Measurements from ENCODE around the gene TLE4.
A peak's percentile ranks its signal among the peaks of the same experiment; 100 is the strongest.
"Not testable (repeated sequence)": the region's sequence is repeated elsewhere in the genome, so short reads cannot be mapped to it uniquely, and the experiment has no call there.

Gene TLE4

DNA sequence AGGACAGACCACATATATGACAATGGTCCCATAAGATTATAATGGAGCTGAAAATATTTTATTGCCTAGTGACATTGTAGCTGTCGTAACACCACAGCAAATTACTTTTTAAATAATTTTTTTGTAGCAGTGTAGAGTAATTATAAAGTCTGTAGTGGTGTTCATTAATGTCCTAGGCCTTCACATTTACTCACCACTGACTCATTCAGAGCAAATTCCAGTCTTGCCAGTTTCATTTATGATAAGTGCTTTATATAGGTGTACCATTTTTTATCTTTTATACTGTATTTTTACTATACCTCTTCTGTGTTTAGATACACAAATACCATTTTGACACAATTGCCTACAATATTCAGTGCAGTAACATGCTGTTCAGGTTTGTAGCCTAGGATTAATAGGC is 67.6 kb downstream of the TLE4 start:
- no peak for DNase-seq

- DNase-seq, result not testable (repeated sequence)
Measured at GRCh38 chr9:79640067-79640466, 68.3 kb downstream of the TLE4 start.

DNA sequence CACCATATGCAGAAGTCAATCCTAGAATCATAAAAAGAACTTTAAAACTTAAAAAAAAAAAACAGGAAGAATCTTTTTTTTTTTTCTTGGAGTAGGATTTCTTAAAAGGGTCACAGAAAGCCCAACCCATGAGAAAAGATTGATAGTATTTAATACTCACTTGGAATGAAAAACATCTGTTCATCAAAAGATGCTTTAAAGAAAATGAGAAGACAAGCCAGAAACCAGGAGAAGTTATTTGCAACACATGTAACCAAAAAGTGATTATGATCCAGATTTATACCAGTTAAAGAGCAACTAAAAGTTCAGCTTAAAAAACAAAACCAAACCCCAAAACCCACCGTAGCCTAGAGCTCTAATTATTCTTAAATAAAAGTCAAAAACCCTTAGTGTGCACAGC is 69.3 kb downstream of the TLE4 start:
- DNase-seq, result no peak

- no peak for DNase-seq
Measured at GRCh38 chr9:79642671-79643070, 70.9 kb downstream of the TLE4 start.

- no peak for DNase-seq
Measured at GRCh38 chr9:79644048-79644447, 72.3 kb downstream of the TLE4 start.

DNA sequence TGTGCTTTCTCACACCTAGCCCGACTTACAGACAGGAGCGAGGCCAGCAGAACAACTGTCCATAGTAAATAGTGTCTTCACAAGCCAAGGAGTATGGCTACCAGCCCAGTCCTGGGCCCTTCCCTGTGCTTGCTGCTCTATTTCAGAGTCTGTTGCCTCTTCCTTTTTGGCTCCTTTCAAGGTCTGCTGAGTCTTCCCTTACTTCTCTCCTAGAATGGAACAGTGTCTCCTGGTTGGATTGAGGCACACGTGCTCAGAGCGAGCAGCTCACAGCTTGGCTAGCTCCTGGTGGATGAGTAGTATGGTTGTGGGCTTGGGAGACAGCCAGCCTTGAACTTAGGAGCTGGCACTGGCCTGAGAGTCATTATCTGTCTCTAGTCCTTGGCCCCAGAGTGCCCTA is 72.8 kb downstream of the TLE4 start:
- no peak for DNase-seq

- DNase-seq, result no peak
Measured at GRCh38 chr9:79645110-79645509, 73.3 kb downstream of the TLE4 start.

- DNase-seq, result no peak
Measured at GRCh38 chr9:79646096-79646495, 74.3 kb downstream of the TLE4 start.

- DNase-seq, result peak; percentile 44
Measured at GRCh38 chr9:79651251-79651795, 79.6 kb downstream of the TLE4 start.

DNA sequence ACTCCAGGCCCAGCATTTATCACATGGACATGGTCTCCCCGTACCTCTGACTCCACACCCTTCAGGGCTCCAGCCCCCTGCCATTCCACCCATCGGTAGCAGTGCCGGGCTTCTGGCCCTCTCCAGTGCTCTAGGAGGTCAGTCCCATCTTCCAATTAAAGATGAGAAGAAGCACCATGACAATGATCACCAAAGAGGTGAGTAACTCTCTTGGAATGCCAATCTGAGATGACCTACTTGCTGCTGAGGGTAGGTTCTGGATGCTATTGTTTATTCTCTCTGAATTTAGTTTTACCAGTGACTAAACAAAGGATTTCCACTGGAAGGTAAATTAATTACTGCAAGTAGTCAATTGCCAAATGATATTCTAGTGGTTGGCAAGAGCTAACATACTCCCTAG is 80.8 kb downstream of the TLE4 start:
- DNase-seq, result no peak

- DNase-seq, result not testable (repeated sequence)
Measured at GRCh38 chr9:79654591-79655382, 83.0 kb downstream of the TLE4 start.

DNA sequence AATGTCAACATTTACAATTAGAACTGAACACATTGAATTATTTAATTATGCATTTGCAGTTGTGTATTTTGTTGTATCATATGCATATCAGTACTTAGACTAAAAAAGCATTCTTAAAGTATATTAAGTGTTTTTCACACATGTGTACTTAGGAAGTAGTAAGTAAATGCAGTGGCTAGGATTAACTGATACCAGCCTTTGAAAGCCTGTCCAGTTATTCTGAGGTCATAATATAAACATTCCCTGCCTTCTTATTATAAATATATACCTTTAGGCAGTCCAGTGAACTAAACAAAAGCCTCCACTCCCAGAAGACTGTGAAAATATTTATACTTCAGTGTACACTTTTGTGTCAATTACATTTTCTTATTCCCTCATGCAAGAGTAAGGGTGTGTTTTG is 83.8 kb downstream of the TLE4 start:
- no peak for DNase-seq

- DNase-seq, result peak; percentile 85
Measured at GRCh38 chr9:79656169-79656568, 84.4 kb downstream of the TLE4 start.

DNA sequence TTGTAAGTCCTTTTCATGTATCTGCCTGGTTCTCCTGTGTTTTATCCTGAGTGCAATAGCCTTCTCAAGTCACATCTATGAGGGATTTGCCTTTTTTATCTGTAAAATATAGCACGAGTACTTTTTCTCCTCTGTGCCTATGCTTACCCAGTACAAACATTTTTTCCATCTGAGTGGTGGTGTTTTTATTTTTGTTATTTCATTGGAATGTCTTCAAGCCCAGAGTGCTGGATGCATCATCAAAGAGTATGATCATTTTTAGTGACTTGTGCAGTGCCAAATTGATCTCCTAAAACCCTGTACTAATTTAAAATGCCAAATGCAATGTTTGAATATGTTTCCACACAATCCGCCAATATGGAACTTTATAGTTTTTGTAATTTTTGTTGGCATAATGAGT is 86.1 kb downstream of the TLE4 start:
- DNase-seq, result no peak

GRCh38 chr9:79658926-79659325 is 87.2 kb downstream of the TLE4 start:
- no peak for DNase-seq

DNA sequence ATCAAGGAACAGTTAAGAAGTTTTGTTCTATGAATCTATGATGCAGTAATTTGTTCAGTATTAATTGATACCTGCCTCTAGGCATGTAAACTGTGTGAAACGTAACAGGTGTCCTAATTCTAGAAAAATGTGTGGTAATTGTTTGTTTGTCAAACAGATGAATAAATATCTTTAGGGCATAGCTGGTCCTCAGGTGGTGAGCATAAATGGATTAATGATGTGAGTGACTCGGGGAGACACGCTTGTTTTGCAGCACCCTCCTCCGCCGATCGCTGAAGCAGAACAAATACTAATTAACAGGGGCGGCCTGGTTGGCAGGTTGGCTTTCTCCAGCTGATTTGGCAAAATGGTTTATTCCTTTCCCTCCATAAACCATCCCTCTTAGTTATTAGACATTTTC is 88.8 kb downstream of the TLE4 start:
- DNase-seq, result peak; percentile 90

- peak; percentile 48 for DNase-seq
Measured at GRCh38 chr9:79661279-79661678, 89.5 kb downstream of the TLE4 start.

- DNase-seq, result no peak
Measured at GRCh38 chr9:79661886-79662536, 90.2 kb downstream of the TLE4 start.

- DNase-seq, result peak; percentile 30
Measured at GRCh38 chr9:79662537-79662956, 90.8 kb downstream of the TLE4 start.

DNA sequence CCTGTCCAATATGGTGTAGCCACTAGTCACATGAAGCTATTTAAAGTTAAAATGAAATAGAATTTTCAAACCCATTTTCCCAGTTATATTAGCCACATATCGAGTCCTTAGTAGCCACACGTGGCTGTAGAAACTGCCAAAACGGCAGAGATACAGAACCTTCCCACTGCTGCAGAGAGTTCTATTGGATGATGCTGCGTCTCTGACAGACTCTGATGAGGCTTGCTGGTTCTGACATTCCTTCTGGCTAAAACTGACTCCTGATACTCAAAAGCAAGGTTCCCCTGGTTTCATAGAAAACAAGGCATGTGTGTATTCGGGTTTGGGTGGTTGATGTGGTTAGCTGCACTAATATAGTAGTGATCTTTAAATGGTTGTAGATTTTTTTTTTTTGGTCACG is 91.5 kb downstream of the TLE4 start:
- no peak for DNase-seq

GRCh38 chr9:79663878-79664277 is 92.1 kb downstream of the TLE4 start:
- DNase-seq, result no peak

GRCh38 chr9:79664375-79664831 is 92.6 kb downstream of the TLE4 start:
- no peak for DNase-seq

DNA sequence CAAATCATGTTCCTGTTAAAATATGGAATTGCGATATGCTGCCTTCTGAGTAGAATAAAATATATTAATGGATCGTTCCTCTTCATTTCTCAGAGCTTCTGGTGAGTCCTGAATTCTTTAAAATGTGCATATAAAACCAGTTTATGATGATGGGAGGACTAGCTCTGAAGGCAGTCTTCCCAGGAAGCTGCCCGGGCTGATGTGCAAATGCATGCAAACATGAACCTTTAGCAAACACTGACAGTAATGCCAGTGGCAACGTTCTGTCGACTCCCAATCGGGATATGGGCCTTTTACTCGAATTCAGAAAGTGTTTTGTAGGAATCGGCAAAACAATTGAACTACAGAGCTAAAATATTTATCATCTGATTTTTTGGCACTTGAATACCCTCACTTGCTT is 93.6 kb downstream of the TLE4 start:
- no peak for DNase-seq

- no peak for DNase-seq
Measured at GRCh38 chr9:79665931-79666330, 94.2 kb downstream of the TLE4 start.
